ENCODE results near the gene CDKAL1. TPM values are rescaled to one million over a fixed set of nuclear protein-coding genes. Genes with fewer than 3 reads are reported as not detected.
"Not testable (repeated sequence)": the region's sequence is repeated elsewhere in the genome, so short reads cannot be mapped to it uniquely, and the experiment has no call there.

CDKAL1 gene
- polyA plus RNA-seq, 2 of the 4 experiments (the other 2 are of a cell fraction) = 4.7 to 8.3 TPM

GRCh38 chr6:20498041-20498385 is 36.2 kb upstream of the CDKAL1 start:
- ChIA-PET CTCF (no interaction called here), POLR2A (no interaction called here)
- ATAC-seq = no peak
- Histone ChIP-seq H3K4me1 (no peaks in the 10 kb centered on the region), H3K4me2 (no peak overlapping the region), H3K9me3 (no peaks in the 10 kb centered on the region), H3K27ac (no peak overlapping the region), H3K4me3 (no peak overlapping the region)
- DNase-seq (ENCODE audit: low read depth in 1 of 2, low spot score in 1 of 2) = no peak
- TF ChIP-seq FOSL2 (IDR thresholded peaks at IDR 0.05) = no peak
- no peak for TF ChIP-seq FOSL2 (CRISPR knock-in tag; IDR thresholded peaks at IDR 0.05)
- TF ChIP-seq USF2 (IDR thresholded peaks at IDR 0.05) = no peak
- TF ChIP-seq ZNF302 (CRISPR knock-in tag; IDR thresholded peaks at IDR 0.05) = no peak
- no peak for FAIRE-seq
- WGBS (ENCODE audit: missing lambda C conversion rate) = 95% methylated on average over 2 of the region's 2 CpGs

GRCh38 chr6:20509212-20509611 is 25.0 kb upstream of the CDKAL1 start:
- 73% methylated on average over 2 of the region's 2 CpGs for WGBS (ENCODE audit: missing lambda C conversion rate)
- Histone ChIP-seq H3K4me2 (no peak overlapping the region), H3K4me3 (no peak overlapping the region), H3K27ac (no peak overlapping the region), H3K9me3 (no peaks in the 10 kb centered on the region), H3K4me1 (no peaks in the 10 kb centered on the region)
- TF ChIP-seq CBX2 (IDR thresholded peaks at IDR 0.05; ENCODE audit: borderline replicate concordance, low read depth) = no peak
- POLR2A ChIA-PET = interaction anchor here (0.8 kb wide), 1 partner anchor 108 kb away, joined by 3 read pairs; no protein-coding TSS in a partner anchor
- no peak for ATAC-seq
- FAIRE-seq = no peak
- CTCF ChIA-PET = no interaction called here
- DNase-seq (ENCODE audit: low read depth in 1 of 2, low spot score in 1 of 2) = no peak

- POLR2A ChIA-PET = no interaction called here
- CTCF ChIA-PET = interaction anchor here (0.7 kb wide), 1 partner anchor 323 kb away, joined by 4 read pairs; no protein-coding TSS in a partner anchor
- no peak for ATAC-seq
Measured at GRCh38 chr6:20511852-20512251, 22.4 kb upstream of the CDKAL1 start.

GRCh38 chr6:20525208-20525607 is 9.0 kb upstream of the CDKAL1 start:
- 23% methylated on average over 3 of the region's 3 CpGs for WGBS (ENCODE audit: missing lambda C conversion rate)
- FAIRE-seq; CTCF ChIA-PET; H3K9me3 ChIP-seq; POLR2A ChIA-PET; H3K27ac ChIP-seq; H3K4me2 ChIP-seq; H3K4me1 ChIP-seq; DNase-seq (ENCODE audit: low read depth in 1 of 2, low spot score in 1 of 2); ATAC-seq; H3K4me3 ChIP-seq: not testable (repeated sequence)

More at GRCh38 chr6:20511852-20512251, 22.4 kb upstream of the CDKAL1 start:
- H3K27ac ChIP-seq = no peak overlapping the region
- H3K4me2 ChIP-seq = no peak overlapping the region
- FAIRE-seq = no peak
- no peak for TF ChIP-seq SMC3 (IDR thresholded peaks at IDR 0.05)
- TF ChIP-seq JUN (IDR thresholded peaks at IDR 0.05) = no peak
- no peak for TF ChIP-seq RAD21 (conservative IDR thresholded peaks at IDR 0.05 in 1 of 2, IDR thresholded peaks at IDR 0.05 in 1 of 2)
- TF ChIP-seq RCOR1 (IDR thresholded peaks at IDR 0.05; ENCODE audit: low read depth, low read length) = no peak
- no peak for TF ChIP-seq POLR2AphosphoS2 (conservative IDR thresholded peaks at IDR 0.05; ENCODE audit: low read length)
- TF ChIP-seq HES2 (IDR thresholded peaks at IDR 0.05) = no peak
- no peak for TF ChIP-seq NFE2L2 (conservative IDR thresholded peaks at IDR 0.05; ENCODE audit: low read length)
- no peak for TF ChIP-seq ZNF302 (CRISPR knock-in tag; IDR thresholded peaks at IDR 0.05)
- TF ChIP-seq E2F6 (IDR thresholded peaks at IDR 0.05; ENCODE audit: borderline replicate concordance, low read depth) = no peak
- TF ChIP-seq MAFK (IDR thresholded peaks at IDR 0.05; ENCODE audit: partially characterized antibody) = no peak
- no peak for TF ChIP-seq ZSCAN20 (CRISPR knock-in tag; IDR thresholded peaks at IDR 0.05)
- no peak for TF ChIP-seq TFCP2L1 (CRISPR knock-in tag; IDR thresholded peaks at IDR 0.05)
- TF ChIP-seq ZFP36 (IDR thresholded peaks at IDR 0.05; ENCODE audit: borderline replicate concordance, partially characterized antibody) = no peak
- TF ChIP-seq JUNB (IDR thresholded peaks at IDR 0.05) = no peak
- TF ChIP-seq PHF8 (IDR thresholded peaks at IDR 0.05; ENCODE audit: borderline replicate concordance, low read depth) = no peak
- no peak for TF ChIP-seq ZC3H11A (IDR thresholded peaks at IDR 0.05)
- TF ChIP-seq RNF2 (IDR thresholded peaks at IDR 0.05; ENCODE audit: borderline replicate concordance, low read depth) = no peak
- no peak for TF ChIP-seq BCL3 (IDR thresholded peaks at IDR 0.05)
- TF ChIP-seq BHLHE40 (IDR thresholded peaks at IDR 0.05; ENCODE audit: low read depth, low read length) = no peak
- no peak for DNase-seq (ENCODE audit: low read depth in 1 of 2, low spot score in 1 of 2)
- no peaks in the 10 kb centered on the region for H3K9me3 ChIP-seq
- WGBS (ENCODE audit: missing lambda C conversion rate) = 33% methylated on average over 2 of the region's 2 CpGs
- no peaks in the 10 kb centered on the region for H3K4me1 ChIP-seq
- no peak overlapping the region for H3K4me3 ChIP-seq
